Pancreas (tissue), 10 donors: ENCODE measurements around the gene GRIK5. TPM values are rescaled to one million over a fixed set of nuclear protein-coding genes. Genes with fewer than 3 reads are reported as not detected.

ENCODE experiments used
- ATAC-seq, 4 donors: fragments of 200-7000 bp; cut with Tn5 transposase; one replicate each; pipeline versions ENCODE4 v1.8.0 to v1.9.1; 2020; ENCODE audit warnings: mild to moderate bottlenecking in 4 of 4, moderate library complexity in 4 of 4
- DNase-seq, 6 donors: peaks; one replicate each; pipeline ENCODE4 v3.0.0-alpha.2; 2020
- FAIRE-seq: peaks from 2 replicates; lab custom pipeline; 2012; peaks lifted over from hg19 to GRCh38; lab: Jason Lieb, UNC
- H3K27ac ChIP-seq, 4 donors: fragments of 200-600 bp; sonication (generic); 1 replicate in 3 of 4; 2 replicates in 1 of 4; pipeline versions ENCODE4 v1.5.0 to v1.8.0; 2020
- H3K27me3 ChIP-seq, 4 donors: fragments of 200-600 bp; one replicate each; pipeline ENCODE4 v1.8.0; 2021
- H3K36me3 ChIP-seq, 3 donors: fragments of 200-600 bp; sonication (generic) in 1 of 3; one replicate each; pipeline versions ENCODE4 v1.5.0 to v1.8.0; 2020 to 2021
- H3K4me1 ChIP-seq, 3 donors: fragments of 200-600 bp; one replicate each; pipeline ENCODE4 v1.8.0; 2021
- H3K4me3 ChIP-seq, 4 donors: fragments of 200-600 bp; sonication (generic) in 2 of 4; one replicate each; pipeline versions ENCODE4 v1.5.0 to v1.8.0; 2020 to 2021
- H3K9me3 ChIP-seq, 4 donors: fragments of 200-600 bp; one replicate each; pipeline ENCODE4 v1.8.0; 2021
- WGBS, 2 donors: extraction: QIAGEN DNeasy Blood & Tissue Kit; methylation state at CpG; one replicate each; pipeline ENCODE4 v1.1.7; 2013; 5-methylcytosine and 5-hydroxymethylcytosine counted together
- intact Hi-C, 3 donors: fragments of 100-400 bp; cut with DNase I; formaldehyde crosslinking; loops; one replicate each; pipeline versions ENCODE4 v1.11.1 to v1.14.2; 2022
- polyA plus RNA-seq, 2 donors: library from polyadenylated mRNA; stranded (reverse); fragments of 200-250 nt; gene quantifications; one replicate each; pipeline ENCODE4 v1.2.3, GENCODE V29; 2013
- total RNA-seq, 6 donors: library from RNA; stranded (reverse); fragmentation: NEBNext Ultra II Directional in 4 of 6; extraction: Animal tissue kit (Norgen Biotek cat#: 25700) in 4 of 6; gene quantifications; one replicate each; pipeline versions ENCODE4 v1.2.1 to v1.2.4, GENCODE V29; 2021 to 2023
- TF ChIP-seq, protein P1 (sequence below), 4 donors: fragments of 200-600 bp; sonication (generic) in 3 of 4; IDR thresholded peaks; one replicate each; pipeline versions ENCODE4 v1.5.0 to v1.8.0; 2021; ENCODE audit warnings: antibody characterized with exemption in 4 of 4
- donor health status: healthy with polysubstance abuse.
- donor health status: DM: no; HTN: no; CAD: no; lungs with moderate emphysema.
- donor health status: DM: no; HTN: no; CAD: no.
- donor health status: control.
- donor health status: control.
- donor health status: Bipolar disorder and iron deficiency.
- donor health status: DM: yes; HTN: yes; CAD: no.
- donor health status: DM: no; HTN: no; CAD: no.
- donor health status: DM: no; HTN: no; CAD: no.
- donor health status: DM: yes; HTN: yes; CAD: no.

The GRIK5 gene
- total and polyA plus RNA-seq, 8 donors, result 1.9 to 10.5 (median 3.4) TPM

GRCh38 chr19:41999878-42000208 lies 70.2 kb downstream of the GRIK5 start:
- intact Hi-C loops, result no loop called here
- Histone ChIP-seq H3K27me3 (peaks cover 0 to 25% (median 0%) of the 10 kb centered on the region in 4 donors), H3K9me3 (no peaks in the 10 kb centered on the region), H3K4me3 (no peak overlapping the region), H3K36me3 (no peaks in the 10 kb centered on the region), H3K27ac (no peak overlapping the region), H3K4me1 (no peaks in the 10 kb centered on the region)
- DNase-seq (no peak), ATAC-seq (no peak), FAIRE-seq (no peak)
- WGBS, 2 donors, result 53 to 63% methylated on average over 7 of the region's 7 CpGs
- TF ChIP-seq, protein P1, sequence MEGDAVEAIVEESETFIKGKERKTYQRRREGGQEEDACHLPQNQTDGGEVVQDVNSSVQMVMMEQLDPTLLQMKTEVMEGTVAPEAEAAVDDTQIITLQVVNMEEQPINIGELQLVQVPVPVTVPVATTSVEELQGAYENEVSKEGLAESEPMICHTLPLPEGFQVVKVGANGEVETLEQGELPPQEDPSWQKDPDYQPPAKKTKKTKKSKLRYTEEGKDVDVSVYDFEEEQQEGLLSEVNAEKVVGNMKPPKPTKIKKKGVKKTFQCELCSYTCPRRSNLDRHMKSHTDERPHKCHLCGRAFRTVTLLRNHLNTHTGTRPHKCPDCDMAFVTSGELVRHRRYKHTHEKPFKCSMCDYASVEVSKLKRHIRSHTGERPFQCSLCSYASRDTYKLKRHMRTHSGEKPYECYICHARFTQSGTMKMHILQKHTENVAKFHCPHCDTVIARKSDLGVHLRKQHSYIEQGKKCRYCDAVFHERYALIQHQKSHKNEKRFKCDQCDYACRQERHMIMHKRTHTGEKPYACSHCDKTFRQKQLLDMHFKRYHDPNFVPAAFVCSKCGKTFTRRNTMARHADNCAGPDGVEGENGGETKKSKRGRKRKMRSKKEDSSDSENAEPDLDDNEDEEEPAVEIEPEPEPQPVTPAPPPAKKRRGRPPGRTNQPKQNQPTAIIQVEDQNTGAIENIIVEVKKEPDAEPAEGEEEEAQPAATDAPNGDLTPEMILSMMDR (IDR thresholded peaks at IDR 0.05), result no peak

GRCh38 chr19:41999071-41999877 lies 70.7 kb downstream of the GRIK5 start:
- Histone ChIP-seq H3K4me1 (no peaks in the 10 kb centered on the region), H3K36me3 (no peaks in the 10 kb centered on the region), H3K27ac (no peak overlapping the region), H3K4me3 (no peak overlapping the region), H3K9me3 (no peaks in the 10 kb centered on the region), H3K27me3 (peaks cover 0 to 28% (median 0%) of the 10 kb centered on the region in 4 donors)
- DNase-seq (no peak), ATAC-seq (no peak), FAIRE-seq (no peak)
- 9 to 14% methylated on average over 27 to 55 of the region's 55 CpGs for WGBS, 2 donors
- TF ChIP-seq, protein P1 (IDR thresholded peaks at IDR 0.05), result no peak
- intact Hi-C loops, result no loop called here

- no peak for FAIRE-seq
- intact Hi-C loops, result no loop called here
- H3K4me1 ChIP-seq, result no peaks in the 10 kb centered on the region
- peaks cover 0 to 28% (median 0%) of the 10 kb centered on the region in 4 donors for H3K27me3 ChIP-seq
- H3K4me3 ChIP-seq, result peak overlapping the region in 1 of 4 donors; percentile 17
- 2 to 3% methylated on average over 50 to 64 of the region's 64 CpGs for WGBS, 2 donors
- H3K27ac ChIP-seq, result no peak overlapping the region
- TF ChIP-seq, protein P1 (IDR thresholded peaks at IDR 0.05), result peak in 2 of 4 donors; percentile 28 to 36
- peak in 2 of 4 donors; percentile 37 to 41 for ATAC-seq
- H3K9me3 ChIP-seq, result no peaks in the 10 kb centered on the region
- DNase-seq, result peak in 1 of 6 donors; percentile 80
- H3K36me3 ChIP-seq, result no peaks in the 10 kb centered on the region
These were observed 71.6 kb downstream of the GRIK5 start for GRCh38 chr19:41998246-41999020.

GRCh38 chr19:41997851-41998229 lies 72.2 kb downstream of the GRIK5 start:
- FAIRE-seq, result no peak
- no peak overlapping the region for H3K4me3 ChIP-seq

More at GRCh38 chr19:41997851-41998229, 72.2 kb downstream of the GRIK5 start:
- TF ChIP-seq, protein P1 (IDR thresholded peaks at IDR 0.05), result no peak
- 5 to 8% methylated on average over 14 of the region's 14 CpGs for WGBS, 2 donors
- H3K27ac ChIP-seq, result no peak overlapping the region
- no peak for DNase-seq
- no peaks in the 10 kb centered on the region for H3K9me3 ChIP-seq
- ATAC-seq, result no peak
- H3K36me3 ChIP-seq, result no peaks in the 10 kb centered on the region
- H3K4me1 ChIP-seq, result no peaks in the 10 kb centered on the region
- peaks cover 0 to 28% (median 0%) of the 10 kb centered on the region in 4 donors for H3K27me3 ChIP-seq
- intact Hi-C loops, result no loop called here
